Ammon's horn (tissue), 1 donor: ENCODE results near the gene CHCHD3.
A peak's percentile ranks its signal among the peaks of the same experiment; 100 is the strongest.
"Not testable (repeated sequence)": the region's sequence is repeated elsewhere in the genome, so short reads cannot be mapped to it uniquely, and the experiment has no call there.

ENCODE experiments used
- DNase-seq: peaks from one replicate; pipeline ENCODE4 v3.0.0-alpha.2; 2016; ENCODE audit warnings: low spot score

Gene CHCHD3

GRCh38 chr7:132953468-132953867, 128.4 kb downstream of the CHCHD3 start:
- DNase-seq: no peak

- DNase-seq: no peak
Observed at GRCh38 chr7:132950725-132951124, 131.2 kb downstream of the CHCHD3 start.

GRCh38 chr7:132947011-132947410, 134.9 kb downstream of the CHCHD3 start:
- DNase-seq: no peak

- DNase-seq: no peak
Observed at GRCh38 chr7:132944774-132945173, 137.1 kb downstream of the CHCHD3 start.

- DNase-seq: no peak
Observed at GRCh38 chr7:132943645-132944044, 138.2 kb downstream of the CHCHD3 start.

- DNase-seq: no peak
Observed at GRCh38 chr7:132942701-132943100, 139.2 kb downstream of the CHCHD3 start.

- DNase-seq: no peak
Observed at GRCh38 chr7:132941905-132942304, 140.0 kb downstream of the CHCHD3 start.

- no peak for DNase-seq
Observed at GRCh38 chr7:132941428-132941827, 140.5 kb downstream of the CHCHD3 start.

GRCh38 chr7:132940084-132940483, 141.8 kb downstream of the CHCHD3 start:
- no peak for DNase-seq

GRCh38 chr7:132939495-132939894, 142.4 kb downstream of the CHCHD3 start:
- no peak for DNase-seq

GRCh38 chr7:132937286-132937685, 144.6 kb downstream of the CHCHD3 start:
- no peak for DNase-seq

GRCh38 chr7:132935608-132936007, 146.3 kb downstream of the CHCHD3 start:
- DNase-seq: no peak

- DNase-seq: no peak
Observed at GRCh38 chr7:132934017-132934416, 147.9 kb downstream of the CHCHD3 start.

GRCh38 chr7:132933072-132933458, 148.8 kb downstream of the CHCHD3 start:
- DNase-seq: peak; percentile 4

- DNase-seq: no peak
Observed at GRCh38 chr7:132932296-132933071, 149.4 kb downstream of the CHCHD3 start.

GRCh38 chr7:132930881-132931280, 151.0 kb downstream of the CHCHD3 start:
- peak; percentile 11 for DNase-seq

GRCh38 chr7:132929944-132930343, 151.9 kb downstream of the CHCHD3 start:
- DNase-seq: not testable (repeated sequence)

GRCh38 chr7:132919771-132920170, 162.1 kb downstream of the CHCHD3 start:
- DNase-seq: no peak

- no peak for DNase-seq
Observed at GRCh38 chr7:132915647-132916046, 166.2 kb downstream of the CHCHD3 start.

GRCh38 chr7:132910657-132911056, 171.2 kb downstream of the CHCHD3 start:
- DNase-seq: no peak

- no peak for DNase-seq
Observed at GRCh38 chr7:132907380-132907940, 174.4 kb downstream of the CHCHD3 start.

GRCh38 chr7:132906193-132906835, 175.6 kb downstream of the CHCHD3 start:
- DNase-seq: peak; percentile 7

- not testable (repeated sequence) for DNase-seq
Observed at GRCh38 chr7:132905136-132905535, 176.8 kb downstream of the CHCHD3 start.
